WTC11 (cell line): ENCODE results near the gene CDCA7L.

ENCODE experiments used
- CREB1 ChIP-seq: sonication (generic); formaldehyde crosslinking; IDR thresholded peaks from 2 replicates; pipeline ENCODE4 v1.8.0; 2023; ENCODE audit warnings: mild to moderate bottlenecking, missing genetic modification reagents
- FOXK1 ChIP-seq: sonication (generic); formaldehyde crosslinking; IDR thresholded peaks from 2 replicates; pipeline ENCODE4 v1.8.0; 2022; ENCODE audit warnings: mild to moderate bottlenecking, moderate library complexity, missing genetic modification reagents
- HMGA2 ChIP-seq: fragments of 250-450 bp; sonication (Bioruptor Pico); IDR thresholded peaks from 2 replicates; pipeline ENCODE4 v1.4.0; 2021; ENCODE audit warnings: mild to moderate bottlenecking, moderate library complexity
- IRF2 ChIP-seq: sonication (generic); formaldehyde crosslinking; IDR thresholded peaks from 2 replicates; pipeline ENCODE4 v1.8.0; 2022; ENCODE audit warnings: low read depth, missing genetic modification reagents, borderline replicate concordance
- TF ChIP-seq, protein P1 (sequence below): fragments of 200-600 bp; IDR thresholded peaks from 2 replicates; pipeline ENCODE4 v1.8.0; 2022; ENCODE audit warnings: antibody characterized with exemption
- TF ChIP-seq, protein P2 (sequence below): sonication (generic); formaldehyde crosslinking; IDR thresholded peaks from 2 replicates; pipeline ENCODE4 v1.8.0; 2022; ENCODE audit warnings: missing genetic modification reagents
- TF ChIP-seq, protein P3 (sequence below): sonication (generic); formaldehyde crosslinking; IDR thresholded peaks from 2 replicates; pipeline ENCODE4 v1.8.0; 2022; ENCODE audit warnings: mild to moderate bottlenecking, missing genetic modification reagents
- TF ChIP-seq, protein P4 (sequence below): sonication (generic); formaldehyde crosslinking; IDR thresholded peaks from 2 replicates; pipeline ENCODE4 v1.8.1; 2023; ENCODE audit warnings: mild to moderate bottlenecking, missing genetic modification reagents, moderate library complexity

DNA sequence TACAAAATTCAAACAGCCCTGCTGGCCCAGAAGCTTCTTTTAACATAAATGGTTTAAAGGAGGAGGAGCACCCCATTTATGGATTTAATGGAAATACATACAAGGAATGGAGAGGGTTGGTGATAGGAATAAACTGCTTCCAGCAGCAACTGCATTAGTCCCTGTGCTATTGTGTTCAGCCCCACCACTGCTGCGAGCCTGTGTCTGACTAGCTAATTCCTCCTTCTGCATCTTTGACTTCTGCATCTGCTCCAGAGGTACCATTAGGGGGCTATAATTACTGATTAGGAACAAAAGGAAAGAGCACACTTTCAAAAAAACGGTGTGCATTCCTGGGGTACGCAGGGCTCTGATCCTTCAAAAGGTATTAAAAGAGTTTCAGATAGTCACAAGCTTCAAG, 24.8 kb downstream of the CDCA7L start:
- TF ChIP-seq, protein P1, sequence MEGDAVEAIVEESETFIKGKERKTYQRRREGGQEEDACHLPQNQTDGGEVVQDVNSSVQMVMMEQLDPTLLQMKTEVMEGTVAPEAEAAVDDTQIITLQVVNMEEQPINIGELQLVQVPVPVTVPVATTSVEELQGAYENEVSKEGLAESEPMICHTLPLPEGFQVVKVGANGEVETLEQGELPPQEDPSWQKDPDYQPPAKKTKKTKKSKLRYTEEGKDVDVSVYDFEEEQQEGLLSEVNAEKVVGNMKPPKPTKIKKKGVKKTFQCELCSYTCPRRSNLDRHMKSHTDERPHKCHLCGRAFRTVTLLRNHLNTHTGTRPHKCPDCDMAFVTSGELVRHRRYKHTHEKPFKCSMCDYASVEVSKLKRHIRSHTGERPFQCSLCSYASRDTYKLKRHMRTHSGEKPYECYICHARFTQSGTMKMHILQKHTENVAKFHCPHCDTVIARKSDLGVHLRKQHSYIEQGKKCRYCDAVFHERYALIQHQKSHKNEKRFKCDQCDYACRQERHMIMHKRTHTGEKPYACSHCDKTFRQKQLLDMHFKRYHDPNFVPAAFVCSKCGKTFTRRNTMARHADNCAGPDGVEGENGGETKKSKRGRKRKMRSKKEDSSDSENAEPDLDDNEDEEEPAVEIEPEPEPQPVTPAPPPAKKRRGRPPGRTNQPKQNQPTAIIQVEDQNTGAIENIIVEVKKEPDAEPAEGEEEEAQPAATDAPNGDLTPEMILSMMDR = no peak
- TF ChIP-seq FOXK1 = no peak
- TF ChIP-seq, protein P2, sequence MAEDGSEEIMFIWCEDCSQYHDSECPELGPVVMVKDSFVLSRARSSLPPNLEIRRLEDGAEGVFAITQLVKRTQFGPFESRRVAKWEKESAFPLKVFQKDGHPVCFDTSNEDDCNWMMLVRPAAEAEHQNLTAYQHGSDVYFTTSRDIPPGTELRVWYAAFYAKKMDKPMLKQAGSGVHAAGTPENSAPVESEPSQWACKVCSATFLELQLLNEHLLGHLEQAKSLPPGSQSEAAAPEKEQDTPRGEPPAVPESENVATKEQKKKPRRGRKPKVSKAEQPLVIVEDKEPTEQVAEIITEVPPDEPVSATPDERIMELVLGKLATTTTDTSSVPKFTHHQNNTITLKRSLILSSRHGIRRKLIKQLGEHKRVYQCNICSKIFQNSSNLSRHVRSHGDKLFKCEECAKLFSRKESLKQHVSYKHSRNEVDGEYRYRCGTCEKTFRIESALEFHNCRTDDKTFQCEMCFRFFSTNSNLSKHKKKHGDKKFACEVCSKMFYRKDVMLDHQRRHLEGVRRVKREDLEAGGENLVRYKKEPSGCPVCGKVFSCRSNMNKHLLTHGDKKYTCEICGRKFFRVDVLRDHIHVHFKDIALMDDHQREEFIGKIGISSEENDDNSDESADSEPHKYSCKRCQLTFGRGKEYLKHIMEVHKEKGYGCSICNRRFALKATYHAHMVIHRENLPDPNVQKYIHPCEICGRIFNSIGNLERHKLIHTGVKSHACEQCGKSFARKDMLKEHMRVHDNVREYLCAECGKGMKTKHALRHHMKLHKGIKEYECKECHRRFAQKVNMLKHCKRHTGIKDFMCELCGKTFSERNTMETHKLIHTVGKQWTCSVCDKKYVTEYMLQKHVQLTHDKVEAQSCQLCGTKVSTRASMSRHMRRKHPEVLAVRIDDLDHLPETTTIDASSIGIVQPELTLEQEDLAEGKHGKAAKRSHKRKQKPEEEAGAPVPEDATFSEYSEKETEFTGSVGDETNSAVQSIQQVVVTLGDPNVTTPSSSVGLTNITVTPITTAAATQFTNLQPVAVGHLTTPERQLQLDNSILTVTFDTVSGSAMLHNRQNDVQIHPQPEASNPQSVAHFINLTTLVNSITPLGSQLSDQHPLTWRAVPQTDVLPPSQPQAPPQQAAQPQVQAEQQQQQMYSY (CRISPR knock-in tag) = no peak
- no peak for TF ChIP-seq CREB1 (CRISPR knock-in tag)
- TF ChIP-seq, protein P3, sequence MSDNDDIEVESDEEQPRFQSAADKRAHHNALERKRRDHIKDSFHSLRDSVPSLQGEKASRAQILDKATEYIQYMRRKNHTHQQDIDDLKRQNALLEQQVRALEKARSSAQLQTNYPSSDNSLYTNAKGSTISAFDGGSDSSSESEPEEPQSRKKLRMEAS (CRISPR knock-in tag) = no peak
- no peak for TF ChIP-seq HMGA2 (CRISPR knock-in tag)
- TF ChIP-seq IRF2 (CRISPR knock-in tag) = no peak
- TF ChIP-seq, protein P4, sequence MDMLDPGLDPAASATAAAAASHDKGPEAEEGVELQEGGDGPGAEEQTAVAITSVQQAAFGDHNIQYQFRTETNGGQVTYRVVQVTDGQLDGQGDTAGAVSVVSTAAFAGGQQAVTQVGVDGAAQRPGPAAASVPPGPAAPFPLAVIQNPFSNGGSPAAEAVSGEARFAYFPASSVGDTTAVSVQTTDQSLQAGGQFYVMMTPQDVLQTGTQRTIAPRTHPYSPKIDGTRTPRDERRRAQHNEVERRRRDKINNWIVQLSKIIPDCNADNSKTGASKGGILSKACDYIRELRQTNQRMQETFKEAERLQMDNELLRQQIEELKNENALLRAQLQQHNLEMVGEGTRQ (CRISPR knock-in tag) = no peak
